Measurements from ENCODE around the gene CRYM.

CRYM gene

DNA sequence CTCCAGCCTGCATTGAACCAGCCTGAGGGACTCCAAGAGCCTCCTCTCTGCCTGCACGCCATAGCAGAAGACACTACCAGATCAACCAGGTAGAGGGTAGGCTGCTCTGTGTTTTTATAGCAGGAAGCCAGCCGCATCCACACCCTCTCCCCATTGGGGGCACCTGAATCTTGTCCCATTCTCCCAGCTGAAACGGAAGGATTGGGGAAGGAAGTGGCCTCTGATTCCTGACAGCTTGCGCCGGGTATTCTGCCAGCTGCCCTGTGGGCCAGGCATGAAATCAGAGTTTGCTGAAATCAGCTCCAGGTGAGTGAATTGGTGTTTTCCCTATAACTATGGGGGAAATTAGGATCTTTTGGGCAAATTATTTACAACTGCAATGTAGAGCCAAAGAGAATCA, 66.6 kb downstream of the CRYM start, which contains the start of gene ZP2:
TSS of gene ZP2 (minus strand) at position 89 of the 400 bp plus-strand sequence. CDS start at position 62, 27 bp downstream.
- in situ Hi-C loops (cut with HindIII; ENCODE audit: low sequenced_read_pairs): no loop called here

All from endothelial cell of hepatic sinusoid (primary cell).